Activated CD4-positive, alpha-beta T cell treated with anti-CD3 and anti-CD28 coated beads, Interleukin-2, amount 10 ng/mL, durations not matched to agents 24 days and 14 days (primary cell): Measurements from ENCODE around the gene ID2. TPM values are rescaled to one million over a fixed set of nuclear protein-coding genes. Genes with fewer than 3 reads are reported as not detected.

Experiments used
- DNase-seq: peaks from one replicate; pipeline ENCODE4 v3.0.0; 2022
- H3K27ac Mint-ChIP-seq: one replicate; pipeline ENCODE4 v1.8.0; 2022; ENCODE audit warnings: mild to moderate bottlenecking, mixed read lengths
- H3K27me3 Mint-ChIP-seq: one replicate; pipeline ENCODE4 v1.8.0; 2022; ENCODE audit warnings: mixed read lengths
- H3K36me3 Mint-ChIP-seq: one replicate; pipeline ENCODE4 v1.8.0; 2022; ENCODE audit warnings: low read depth, mild to moderate bottlenecking, mixed read lengths
- H3K4me1 Mint-ChIP-seq: one replicate; pipeline ENCODE4 v1.8.0; 2021; ENCODE audit warnings: mixed read lengths
- H3K4me3 Mint-ChIP-seq: one replicate; pipeline ENCODE4 v1.8.0; 2022; ENCODE audit warnings: mild to moderate bottlenecking, moderate library complexity, mixed read lengths
- H3K9me3 Mint-ChIP-seq: one replicate; pipeline ENCODE4 v1.8.0; 2021; ENCODE audit warnings: mixed read lengths
- intact Hi-C: fragments of 100-400 bp; cut with micrococcal nuclease; formaldehyde crosslinking; loops from one replicate; pipeline ENCODE4 v1.15.1; 2023
- total RNA-seq: library from RNA; stranded (reverse); gene quantifications from 2 replicates; pipeline ENCODE4 v1.2.3, GENCODE V29; 2022

Gene ID2
- total RNA-seq, 1 donor from 2014 or later, result 284 TPM

DNA sequence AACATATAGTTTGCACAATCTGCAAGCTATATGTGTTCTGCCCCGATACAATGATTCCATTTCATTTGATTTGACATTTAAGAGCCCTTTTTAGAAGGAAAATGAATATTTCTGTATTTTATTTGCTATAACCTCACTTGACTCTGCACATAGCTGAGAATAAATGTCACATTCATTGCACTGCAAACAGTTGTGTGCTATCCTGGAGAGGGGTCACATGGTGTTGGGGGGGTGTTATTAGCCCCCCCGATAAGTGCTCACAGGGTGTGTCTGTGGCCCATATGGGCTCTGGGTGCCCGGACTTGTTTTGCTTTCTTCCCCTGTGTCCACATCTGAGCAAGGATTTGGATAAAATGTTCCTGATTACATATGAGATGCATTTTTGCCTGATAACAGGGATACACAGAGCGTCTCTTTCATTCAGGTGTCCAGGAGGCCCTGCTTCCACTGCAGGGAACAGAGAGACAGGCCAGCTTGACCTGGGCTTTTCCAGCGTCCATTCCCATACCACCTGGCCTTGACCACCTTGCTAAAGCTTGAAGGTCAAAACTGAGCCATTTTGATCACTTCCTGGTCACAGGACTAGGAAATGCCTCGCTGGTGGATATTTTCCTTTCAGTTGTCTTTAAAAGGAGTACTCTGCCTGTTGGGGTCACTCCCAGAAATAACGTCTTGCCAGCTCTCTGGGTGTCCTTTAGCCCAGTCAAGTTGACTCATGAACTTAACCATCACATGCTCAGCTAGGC is 38.4 kb upstream of the ID2 start:
- Mint-ChIP-seq H3K36me3 (no peaks in the 10 kb centered on the region), H3K4me1 (peaks cover 3% of the 10 kb centered on the region), H3K27me3 (peaks cover 5% of the 10 kb centered on the region), H3K27ac (no peak overlapping the region), H3K9me3 (no peaks in the 10 kb centered on the region), H3K4me3 (no peak overlapping the region)
- no peak for DNase-seq
- intact Hi-C loops, result no loop called here

DNA sequence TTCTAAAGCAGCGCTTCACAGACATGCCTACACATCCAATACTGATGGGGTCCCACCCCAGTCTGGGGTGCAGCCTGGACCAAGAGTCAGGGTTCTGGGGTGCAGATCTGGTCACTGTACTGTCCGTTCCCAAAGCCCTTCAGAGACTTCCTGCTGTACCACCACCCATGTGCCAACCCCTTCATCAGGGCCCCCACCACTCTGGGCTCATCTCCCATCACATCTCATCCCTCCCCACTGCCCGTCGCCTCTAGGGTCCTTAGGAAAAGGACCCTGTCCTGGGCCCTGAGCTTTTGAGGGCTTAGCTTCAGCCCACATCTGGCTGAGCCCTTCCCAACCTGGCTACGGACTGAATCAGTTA is 37.9 kb upstream of the ID2 start:
- H3K27ac Mint-ChIP-seq, result no peak overlapping the region
- no peaks in the 10 kb centered on the region for H3K36me3 Mint-ChIP-seq
- peaks cover 3% of the 10 kb centered on the region for H3K4me1 Mint-ChIP-seq
- peaks cover 5% of the 10 kb centered on the region for H3K27me3 Mint-ChIP-seq
- no peaks in the 10 kb centered on the region for H3K9me3 Mint-ChIP-seq
- no peak overlapping the region for H3K4me3 Mint-ChIP-seq
- DNase-seq, result no peak
- intact Hi-C loops, result no loop called here

DNA sequence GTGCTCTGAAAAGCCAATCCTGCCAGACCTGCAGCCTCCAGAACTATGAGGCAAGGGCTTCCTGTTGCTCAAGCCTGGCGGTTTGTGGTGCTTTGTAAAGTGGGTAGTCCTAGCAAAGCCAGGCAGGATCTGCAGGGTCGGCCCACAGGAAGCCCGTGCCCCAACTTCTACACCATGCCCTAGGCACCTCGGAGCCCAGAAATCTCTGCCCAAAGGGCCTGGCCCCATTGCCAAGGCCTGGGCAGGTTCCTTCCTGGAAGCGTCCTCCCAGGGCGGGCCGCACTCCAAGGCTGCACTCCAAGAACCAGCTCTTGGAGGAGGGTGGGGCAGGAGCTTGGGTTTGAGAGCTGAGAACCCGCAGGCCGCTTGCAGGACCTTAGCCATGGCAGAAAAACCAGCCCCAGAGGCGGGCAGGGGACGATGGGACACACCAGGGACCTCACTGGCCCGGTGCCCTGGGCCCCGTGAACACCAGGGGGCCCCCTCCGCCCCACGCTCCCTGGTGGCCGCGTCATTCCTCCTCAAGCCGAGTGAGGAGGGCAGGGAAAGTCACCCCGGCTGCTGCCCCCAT is 37.2 kb upstream of the ID2 start:
- no peak for DNase-seq
- peaks cover 5% of the 10 kb centered on the region for H3K27me3 Mint-ChIP-seq
- intact Hi-C loops, result no loop called here
- H3K4me3 Mint-ChIP-seq, result no peak overlapping the region
- peaks cover 3% of the 10 kb centered on the region for H3K4me1 Mint-ChIP-seq
- H3K27ac Mint-ChIP-seq, result no peak overlapping the region
- H3K36me3 Mint-ChIP-seq, result no peaks in the 10 kb centered on the region
- H3K9me3 Mint-ChIP-seq, result no peaks in the 10 kb centered on the region

- H3K36me3 Mint-ChIP-seq, result no peaks in the 10 kb centered on the region
- DNase-seq, result no peak
- intact Hi-C loops, result no loop called here
- peaks cover 5% of the 10 kb centered on the region for H3K27me3 Mint-ChIP-seq
- no peak overlapping the region for H3K4me3 Mint-ChIP-seq
- no peak overlapping the region for H3K27ac Mint-ChIP-seq
- no peaks in the 10 kb centered on the region for H3K9me3 Mint-ChIP-seq
- peaks cover 3% of the 10 kb centered on the region for H3K4me1 Mint-ChIP-seq
These were observed 36.6 kb upstream of the ID2 start for GRCh38 chr2:8645176-8645831.

DNA sequence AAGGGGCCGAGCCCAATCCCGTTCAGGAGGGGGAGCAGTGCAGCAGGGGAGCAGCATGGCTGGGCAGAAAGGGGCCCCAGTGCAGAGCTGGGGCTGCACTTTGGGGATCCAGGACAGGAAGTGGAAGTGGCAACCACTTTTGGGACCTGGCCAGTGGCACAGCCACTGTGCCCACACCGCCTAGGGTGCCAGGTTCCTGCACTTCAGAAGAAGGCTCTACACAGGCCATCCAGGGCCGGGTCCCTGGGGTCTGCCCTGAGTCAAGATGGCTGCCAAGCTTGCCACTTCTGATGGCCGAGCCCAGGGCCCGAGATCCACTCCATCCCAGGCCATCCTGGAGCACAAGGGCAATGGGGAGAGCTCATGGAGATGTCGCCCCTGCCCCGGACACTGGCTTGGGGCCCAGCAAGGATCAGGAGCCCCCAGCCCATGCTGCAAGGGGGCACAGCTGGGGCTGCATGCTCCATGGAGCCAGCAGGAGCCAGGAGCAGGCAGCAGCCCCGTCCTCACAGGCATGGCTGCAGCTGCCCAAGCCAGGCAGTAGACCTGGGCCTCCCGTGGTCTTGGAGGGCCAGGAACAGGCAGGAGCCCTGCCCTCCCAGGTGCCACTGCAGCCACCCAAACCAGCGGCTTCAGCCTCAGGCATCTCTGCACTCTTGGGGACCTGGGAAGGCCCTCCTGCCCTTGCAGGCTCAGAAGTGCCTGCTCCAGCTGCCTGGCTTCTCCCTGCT is 35.0 kb upstream of the ID2 start:
- Mint-ChIP-seq H3K27me3 (no peaks in the 10 kb centered on the region), H3K4me1 (peaks cover 3% of the 10 kb centered on the region), H3K27ac (no peak overlapping the region), H3K9me3 (no peaks in the 10 kb centered on the region), H3K4me3 (no peak overlapping the region), H3K36me3 (no peaks in the 10 kb centered on the region)
- DNase-seq, result no peak
- intact Hi-C loops, result no loop called here

GRCh38 chr2:8647462-8647857 is 34.4 kb upstream of the ID2 start:
- no peak for DNase-seq
- H3K36me3 Mint-ChIP-seq, result no peaks in the 10 kb centered on the region
- intact Hi-C loops, result no loop called here
- H3K9me3 Mint-ChIP-seq, result no peaks in the 10 kb centered on the region
- H3K27me3 Mint-ChIP-seq, result no peaks in the 10 kb centered on the region
- H3K27ac Mint-ChIP-seq, result no peak overlapping the region
- H3K4me1 Mint-ChIP-seq, result peaks cover 3% of the 10 kb centered on the region
- no peak overlapping the region for H3K4me3 Mint-ChIP-seq

GRCh38 chr2:8648441-8649213 is 33.2 kb upstream of the ID2 start:
- Mint-ChIP-seq H3K4me1 (peaks cover 3% of the 10 kb centered on the region), H3K9me3 (no peaks in the 10 kb centered on the region), H3K27ac (no peak overlapping the region), H3K27me3 (no peaks in the 10 kb centered on the region), H3K36me3 (no peaks in the 10 kb centered on the region), H3K4me3 (no peak overlapping the region)
- no peak for DNase-seq
- intact Hi-C loops, result no loop called here

GRCh38 chr2:8649718-8650117 is 32.1 kb upstream of the ID2 start:
- no peaks in the 10 kb centered on the region for H3K9me3 Mint-ChIP-seq
- no peak overlapping the region for H3K27ac Mint-ChIP-seq
- DNase-seq, result no peak
- H3K4me1 Mint-ChIP-seq, result no peaks in the 10 kb centered on the region
- H3K36me3 Mint-ChIP-seq, result no peaks in the 10 kb centered on the region
- no peak overlapping the region for H3K4me3 Mint-ChIP-seq
- intact Hi-C loops, result no loop called here
- H3K27me3 Mint-ChIP-seq, result peaks cover 3% of the 10 kb centered on the region

- Mint-ChIP-seq H3K36me3 (no peaks in the 10 kb centered on the region), H3K9me3 (no peaks in the 10 kb centered on the region), H3K4me1 (no peaks in the 10 kb centered on the region), H3K27ac (no peak overlapping the region), H3K4me3 (no peak overlapping the region), H3K27me3 (peaks cover 3% of the 10 kb centered on the region)
- intact Hi-C loops, result no loop called here
- DNase-seq, result no peak
These were observed 31.6 kb upstream of the ID2 start for GRCh38 chr2:8650256-8650655.

DNA sequence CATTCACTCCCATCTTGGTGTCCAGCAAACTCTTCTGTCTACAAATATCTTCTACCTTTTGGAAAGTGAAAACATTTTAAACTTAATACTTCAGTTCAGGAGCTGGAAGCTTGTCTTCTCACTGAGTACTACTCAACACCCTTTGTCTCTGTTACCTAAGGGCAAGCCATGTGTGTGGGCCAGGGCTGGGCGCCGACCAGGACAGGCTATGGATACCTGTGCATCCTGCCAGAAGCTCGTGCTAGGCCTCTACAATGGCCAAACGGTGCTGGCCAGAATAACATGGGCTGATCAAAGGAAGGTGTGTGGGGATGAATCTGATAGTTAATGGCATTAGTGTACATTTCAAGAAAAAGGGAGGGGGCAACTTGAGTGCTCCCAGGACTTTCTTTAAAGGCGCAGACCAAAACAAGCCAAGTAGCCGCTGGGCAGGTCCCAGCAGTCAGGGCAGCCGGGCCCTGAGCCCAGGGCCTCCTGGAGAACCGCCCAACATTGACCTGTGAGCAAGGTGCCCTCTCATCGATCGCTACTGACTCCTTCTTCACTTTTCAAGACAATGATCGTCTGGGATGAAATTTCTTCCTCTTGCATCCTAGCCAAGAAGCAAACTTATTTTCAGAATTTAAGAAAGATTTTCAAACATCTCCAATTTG is 29.0 kb upstream of the ID2 start:
- DNase-seq, result no peak
- Mint-ChIP-seq H3K27me3 (peaks cover 3% of the 10 kb centered on the region), H3K36me3 (no peaks in the 10 kb centered on the region), H3K4me1 (peaks cover 13% of the 10 kb centered on the region), H3K4me3 (no peak overlapping the region), H3K27ac (no peak overlapping the region), H3K9me3 (no peaks in the 10 kb centered on the region)
- intact Hi-C loops, result no loop called here

DNA sequence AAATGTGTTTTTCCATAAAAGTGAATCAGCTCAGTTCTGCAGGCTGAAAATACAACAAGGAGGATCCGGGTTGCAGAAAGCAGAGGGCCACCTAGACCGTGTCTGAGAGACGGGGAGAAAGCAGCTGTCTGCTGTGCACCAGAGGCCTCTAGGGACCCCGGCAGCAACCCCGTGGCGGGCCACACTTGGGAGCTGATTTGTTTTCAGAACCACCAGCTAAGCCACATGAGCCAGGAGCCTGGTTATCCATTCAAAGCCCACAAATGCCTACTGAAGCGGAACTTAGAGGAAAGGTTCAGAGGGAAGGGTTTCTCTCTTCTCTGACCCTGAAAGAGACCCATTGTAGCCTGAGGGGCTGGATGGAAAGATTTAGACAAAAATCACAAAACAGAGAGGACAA is 28.4 kb upstream of the ID2 start:
- DNase-seq, result no peak
- peaks cover 14% of the 10 kb centered on the region for H3K4me1 Mint-ChIP-seq

GRCh38 chr2:8654041-8654440 is 27.8 kb upstream of the ID2 start:
- no peaks in the 10 kb centered on the region for H3K36me3 Mint-ChIP-seq
- intact Hi-C loops, result no loop called here

More for the DNA sequence above, 28.4 kb upstream of the ID2 start:
- no peak overlapping the region for H3K4me3 Mint-ChIP-seq
- no peaks in the 10 kb centered on the region for H3K9me3 Mint-ChIP-seq
- intact Hi-C loops, result no loop called here
- no peaks in the 10 kb centered on the region for H3K36me3 Mint-ChIP-seq
- no peak overlapping the region for H3K27ac Mint-ChIP-seq
- H3K27me3 Mint-ChIP-seq, result peaks cover 3% of the 10 kb centered on the region

GRCh38 chr2:8654483-8654882 is 27.4 kb upstream of the ID2 start:
- intact Hi-C loops, result no loop called here
- no peaks in the 10 kb centered on the region for H3K36me3 Mint-ChIP-seq
- peaks cover 14% of the 10 kb centered on the region for H3K4me1 Mint-ChIP-seq
- peaks cover 3% of the 10 kb centered on the region for H3K27me3 Mint-ChIP-seq
- no peak overlapping the region for H3K27ac Mint-ChIP-seq
- H3K9me3 Mint-ChIP-seq, result no peaks in the 10 kb centered on the region
- no peak overlapping the region for H3K4me3 Mint-ChIP-seq
- no peak for DNase-seq

More at GRCh38 chr2:8654041-8654440, 27.8 kb upstream of the ID2 start:
- Mint-ChIP-seq H3K4me3 (no peak overlapping the region), H3K27ac (no peak overlapping the region), H3K9me3 (no peaks in the 10 kb centered on the region), H3K4me1 (peaks cover 14% of the 10 kb centered on the region), H3K27me3 (peaks cover 3% of the 10 kb centered on the region)
- DNase-seq, result no peak
